Neural cell (in vitro differentiated cells): ENCODE measurements around the gene NPHP4.

Source experiments
- EP300 ChIP-seq: fragments of 450-650 bp; conservative IDR thresholded peaks from 2 replicates; pipeline ENCODE4 v1.6.1; 2014; ENCODE audit warnings: antibody characterized with exemption, mild to moderate bottlenecking, moderate library complexity; ENCODE audit not compliant: poor library complexity, severe bottlenecking
- EZH2 ChIP-seq: fragments of 200-600, 300-800 bp; shearing (Covaris generic), sonication (generic); IDR thresholded peaks from 2 replicates; pipeline ENCODE4 v1.6.1; 2014; ENCODE audit warnings: antibody characterized with exemption, low read length, borderline replicate concordance, mild to moderate bottlenecking; ENCODE audit not compliant: insufficient read depth, poor library complexity, severe bottlenecking
- MXI1 ChIP-seq: fragments of 450-650 bp; conservative IDR thresholded peaks from 2 replicates; pipeline ENCODE4 v1.6.1; 2014; ENCODE audit warnings: antibody characterized with exemption, mild to moderate bottlenecking; ENCODE audit not compliant: poor library complexity, severe bottlenecking
- POLR2AphosphoS5 ChIP-seq: IDR thresholded peaks from 2 replicates; pipeline ENCODE4 v1.6.1; 2012
- RAD21 ChIP-seq: fragments of 450-650 bp; conservative IDR thresholded peaks from 2 replicates; pipeline ENCODE4 v1.6.1; 2014; ENCODE audit warnings: antibody characterized with exemption, mild to moderate bottlenecking, moderate library complexity
- TAF1 ChIP-seq: IDR thresholded peaks from 2 replicates; pipeline ENCODE4 v1.6.1; 2012; ENCODE audit warnings: low read depth
- TF ChIP-seq, protein P1 (sequence below): fragments of 450-650 bp; IDR thresholded peaks from 2 replicates; pipeline ENCODE4 v1.5.1; 2014; ENCODE audit warnings: antibody characterized with exemption, mild to moderate bottlenecking, moderate library complexity; ENCODE audit not compliant: poor library complexity, severe bottlenecking

DNA sequence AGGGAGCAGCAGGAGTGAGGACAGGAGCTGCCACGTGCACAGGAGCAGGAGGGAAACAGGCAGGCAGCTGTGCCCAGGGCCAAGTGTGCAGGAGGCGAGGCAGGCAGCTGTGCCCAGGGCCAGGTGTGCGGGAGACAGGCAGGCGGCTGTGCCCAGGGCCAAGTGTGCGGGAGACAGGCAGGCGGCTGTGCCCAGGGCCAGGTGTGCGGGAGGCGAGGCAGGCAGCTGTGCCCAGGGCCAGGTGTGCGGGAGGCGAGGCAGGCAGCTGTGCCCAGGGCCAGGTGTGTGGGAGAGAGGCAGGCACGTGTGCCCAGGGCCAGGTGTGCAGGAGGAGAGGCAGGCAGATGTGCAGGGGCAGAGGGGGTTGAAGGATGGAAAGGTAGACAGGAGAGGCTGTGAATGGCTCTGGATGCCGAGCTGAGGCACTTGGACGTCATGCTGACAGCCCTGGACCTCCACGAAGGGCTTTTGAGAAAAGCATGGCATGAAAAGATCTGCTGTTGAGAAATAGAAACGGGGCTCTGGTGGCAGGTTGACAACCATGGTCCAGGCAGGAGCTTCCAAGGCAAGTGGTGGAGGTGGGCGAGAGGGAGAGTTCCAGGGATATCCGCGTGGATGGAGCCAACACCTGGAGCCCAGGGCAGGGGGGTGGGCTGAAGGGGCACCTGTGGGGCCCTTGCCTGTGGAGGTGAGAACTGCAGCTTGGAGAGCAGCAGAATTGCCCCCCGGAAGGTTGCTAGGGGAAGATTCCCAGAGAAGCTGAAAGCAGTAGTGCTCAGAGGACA, 19.1 kb upstream of the NPHP4 start:
- TF ChIP-seq, protein P1, sequence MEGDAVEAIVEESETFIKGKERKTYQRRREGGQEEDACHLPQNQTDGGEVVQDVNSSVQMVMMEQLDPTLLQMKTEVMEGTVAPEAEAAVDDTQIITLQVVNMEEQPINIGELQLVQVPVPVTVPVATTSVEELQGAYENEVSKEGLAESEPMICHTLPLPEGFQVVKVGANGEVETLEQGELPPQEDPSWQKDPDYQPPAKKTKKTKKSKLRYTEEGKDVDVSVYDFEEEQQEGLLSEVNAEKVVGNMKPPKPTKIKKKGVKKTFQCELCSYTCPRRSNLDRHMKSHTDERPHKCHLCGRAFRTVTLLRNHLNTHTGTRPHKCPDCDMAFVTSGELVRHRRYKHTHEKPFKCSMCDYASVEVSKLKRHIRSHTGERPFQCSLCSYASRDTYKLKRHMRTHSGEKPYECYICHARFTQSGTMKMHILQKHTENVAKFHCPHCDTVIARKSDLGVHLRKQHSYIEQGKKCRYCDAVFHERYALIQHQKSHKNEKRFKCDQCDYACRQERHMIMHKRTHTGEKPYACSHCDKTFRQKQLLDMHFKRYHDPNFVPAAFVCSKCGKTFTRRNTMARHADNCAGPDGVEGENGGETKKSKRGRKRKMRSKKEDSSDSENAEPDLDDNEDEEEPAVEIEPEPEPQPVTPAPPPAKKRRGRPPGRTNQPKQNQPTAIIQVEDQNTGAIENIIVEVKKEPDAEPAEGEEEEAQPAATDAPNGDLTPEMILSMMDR, result no peak
- no peak for TF ChIP-seq EZH2
- TF ChIP-seq MXI1, result no peak
- TF ChIP-seq EP300, result no peak
- no peak for TF ChIP-seq RAD21
- TF ChIP-seq POLR2AphosphoS5, result no peak
- TF ChIP-seq TAF1, result no peak
